GM12873 (cell line): ENCODE results near the gene RHBDF1.
A peak's percentile ranks its signal among the peaks of the same experiment; 100 is the strongest.

ENCODE experiments used
- TF ChIP-seq, protein P1 (sequence below): IDR thresholded peaks from 2 replicates; pipeline ENCODE4 v1.5.1; 2012; ENCODE audit warnings: low read depth, mild to moderate bottlenecking, moderate library complexity, low read length, control low read depth; ENCODE audit not compliant: insufficient read depth; ENCODE audit errors: missing control alignments

Gene RHBDF1

GRCh38 chr16:116015-116414, 43.6 kb upstream of the RHBDF1 start:
- TF ChIP-seq, protein P1, sequence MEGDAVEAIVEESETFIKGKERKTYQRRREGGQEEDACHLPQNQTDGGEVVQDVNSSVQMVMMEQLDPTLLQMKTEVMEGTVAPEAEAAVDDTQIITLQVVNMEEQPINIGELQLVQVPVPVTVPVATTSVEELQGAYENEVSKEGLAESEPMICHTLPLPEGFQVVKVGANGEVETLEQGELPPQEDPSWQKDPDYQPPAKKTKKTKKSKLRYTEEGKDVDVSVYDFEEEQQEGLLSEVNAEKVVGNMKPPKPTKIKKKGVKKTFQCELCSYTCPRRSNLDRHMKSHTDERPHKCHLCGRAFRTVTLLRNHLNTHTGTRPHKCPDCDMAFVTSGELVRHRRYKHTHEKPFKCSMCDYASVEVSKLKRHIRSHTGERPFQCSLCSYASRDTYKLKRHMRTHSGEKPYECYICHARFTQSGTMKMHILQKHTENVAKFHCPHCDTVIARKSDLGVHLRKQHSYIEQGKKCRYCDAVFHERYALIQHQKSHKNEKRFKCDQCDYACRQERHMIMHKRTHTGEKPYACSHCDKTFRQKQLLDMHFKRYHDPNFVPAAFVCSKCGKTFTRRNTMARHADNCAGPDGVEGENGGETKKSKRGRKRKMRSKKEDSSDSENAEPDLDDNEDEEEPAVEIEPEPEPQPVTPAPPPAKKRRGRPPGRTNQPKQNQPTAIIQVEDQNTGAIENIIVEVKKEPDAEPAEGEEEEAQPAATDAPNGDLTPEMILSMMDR: no peak

- TF ChIP-seq, protein P1: no peak
Observed at GRCh38 chr16:114327-114726, 41.9 kb upstream of the RHBDF1 start.

- TF ChIP-seq, protein P1: no peak
Observed at GRCh38 chr16:112153-112840, 39.9 kb upstream of the RHBDF1 start.

GRCh38 chr16:106623-107324, 34.3 kb upstream of the RHBDF1 start:
- TF ChIP-seq, protein P1: peak; percentile 85

DNA sequence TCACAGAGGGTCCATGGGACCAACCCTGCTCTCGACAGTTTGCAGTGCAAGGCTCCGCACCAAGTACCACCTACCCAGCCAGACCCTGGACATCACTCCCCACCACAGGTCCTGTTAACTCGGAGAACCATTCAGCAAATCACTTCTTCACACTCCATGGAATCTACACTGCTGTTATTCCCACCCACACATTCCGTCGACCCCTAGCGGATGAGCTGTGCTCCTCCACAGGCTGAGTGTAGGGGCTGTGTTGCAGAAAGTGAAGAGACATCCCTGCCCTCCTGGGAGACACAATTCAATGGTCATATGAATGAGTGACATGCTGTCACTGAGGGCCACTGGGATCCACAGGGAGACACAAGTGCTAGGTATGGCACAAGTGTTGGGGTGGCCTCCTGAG, 33.1 kb upstream of the RHBDF1 start:
- TF ChIP-seq, protein P1: no peak

GRCh38 chr16:104928-105327, 32.5 kb upstream of the RHBDF1 start:
- TF ChIP-seq, protein P1: no peak

- TF ChIP-seq, protein P1: no peak
Observed at GRCh38 chr16:104355-104754, 31.9 kb upstream of the RHBDF1 start.
